NCI-H146 (cell line): ENCODE measurements around the gene TBC1D1.

Experiments
- DNase-seq: peaks from one replicate; lab custom pipeline; 2025; lab: John Stamatoyannopoulos, UW

TBC1D1 gene

DNA sequence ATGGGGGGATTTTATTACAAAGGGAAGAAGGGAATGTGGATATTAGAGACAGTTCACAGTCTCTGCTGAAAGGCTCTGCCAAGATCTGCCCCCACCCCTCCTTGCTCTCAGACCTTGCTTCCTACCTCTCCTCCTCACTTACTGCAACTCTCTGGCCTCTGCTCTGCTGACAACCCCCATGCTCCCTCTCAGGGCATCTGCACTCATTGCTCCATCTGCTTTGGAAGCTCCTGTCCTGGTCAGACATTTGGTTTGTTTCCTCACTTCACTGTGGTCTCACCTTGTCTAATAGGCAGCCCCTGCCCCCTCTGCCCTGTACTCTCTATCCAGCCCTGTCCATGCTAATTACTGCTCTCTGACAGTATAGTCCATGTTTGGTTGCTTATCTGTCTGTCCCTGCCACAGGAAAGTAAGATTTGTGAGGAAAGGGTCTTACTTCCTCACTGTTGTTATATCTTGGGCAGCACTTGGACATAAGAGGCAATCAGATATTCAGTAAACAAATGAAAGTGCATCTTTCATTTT lies 258.6 kb downstream of the TBC1D1 start:
- DNase-seq, result no peak

DNA sequence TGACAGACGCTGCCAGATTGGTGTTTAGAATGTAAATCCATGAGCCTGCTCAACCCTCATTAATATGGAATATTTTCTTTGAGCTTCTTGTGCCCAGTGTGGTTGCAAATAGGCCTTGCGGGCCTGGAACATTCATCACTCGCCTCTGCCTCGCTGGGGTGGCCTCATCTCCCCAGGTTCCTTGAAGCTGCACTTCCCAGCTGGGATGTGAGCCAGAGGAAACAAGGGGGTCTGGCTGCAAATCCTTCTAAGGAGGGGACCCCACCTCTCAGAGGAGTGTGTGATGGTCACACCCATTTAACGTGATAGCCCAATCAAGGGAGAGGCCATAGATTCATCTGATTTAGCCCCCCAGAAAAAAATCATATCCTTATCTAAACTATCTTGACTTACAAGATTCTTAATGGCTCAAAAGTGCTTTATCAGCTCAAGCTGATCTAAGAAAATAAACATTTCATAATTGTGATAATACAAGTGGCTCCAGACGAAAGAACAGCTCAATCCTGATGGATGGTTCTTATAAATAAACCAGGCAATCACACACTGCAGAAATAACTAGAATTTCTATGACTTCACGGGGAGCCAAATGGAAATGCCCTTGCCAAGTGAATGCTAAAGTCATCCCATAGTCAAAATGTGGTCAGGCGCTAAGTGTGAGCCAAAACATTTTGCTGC lies 259.2 kb downstream of the TBC1D1 start:
- DNase-seq, result no peak

DNA sequence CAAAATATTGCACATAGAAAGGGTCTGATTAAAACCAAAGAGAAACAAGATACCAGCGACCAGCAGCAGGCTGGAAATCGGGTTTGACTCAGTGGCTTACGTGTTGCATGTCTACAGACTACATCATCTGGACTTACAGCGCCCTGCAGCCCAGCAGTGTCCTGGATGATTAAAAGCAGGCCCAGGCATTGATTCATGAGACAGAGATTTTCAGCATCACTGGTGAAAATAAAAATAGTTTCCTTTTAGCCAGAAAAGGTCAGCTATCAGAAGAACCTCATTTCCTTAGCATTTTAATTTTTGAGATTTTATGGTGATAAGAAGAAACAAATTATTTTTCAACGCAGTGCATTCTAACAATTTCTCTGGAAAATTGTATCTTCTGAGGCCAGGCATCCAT lies 259.9 kb downstream of the TBC1D1 start:
- DNase-seq, result no peak

DNA sequence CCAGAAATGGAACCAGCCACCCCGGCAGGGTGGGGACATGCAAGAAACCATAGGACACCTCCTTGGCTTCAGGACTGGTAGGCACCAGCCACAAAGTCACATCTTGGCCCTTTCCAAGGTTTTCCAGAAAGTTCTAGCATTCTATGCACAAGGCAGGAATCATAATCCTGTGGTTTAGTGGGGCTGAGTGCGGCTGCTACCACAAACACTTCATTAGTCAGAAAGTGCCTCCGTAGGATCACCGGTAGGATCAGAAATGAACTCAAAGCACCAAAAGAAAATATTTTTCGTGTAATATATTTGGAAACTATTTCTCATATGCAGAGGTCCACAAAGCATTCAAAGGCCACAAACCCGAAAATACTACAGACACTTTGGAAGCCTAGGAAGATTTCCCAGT lies 261.0 kb downstream of the TBC1D1 start:
- no peak for DNase-seq

DNA sequence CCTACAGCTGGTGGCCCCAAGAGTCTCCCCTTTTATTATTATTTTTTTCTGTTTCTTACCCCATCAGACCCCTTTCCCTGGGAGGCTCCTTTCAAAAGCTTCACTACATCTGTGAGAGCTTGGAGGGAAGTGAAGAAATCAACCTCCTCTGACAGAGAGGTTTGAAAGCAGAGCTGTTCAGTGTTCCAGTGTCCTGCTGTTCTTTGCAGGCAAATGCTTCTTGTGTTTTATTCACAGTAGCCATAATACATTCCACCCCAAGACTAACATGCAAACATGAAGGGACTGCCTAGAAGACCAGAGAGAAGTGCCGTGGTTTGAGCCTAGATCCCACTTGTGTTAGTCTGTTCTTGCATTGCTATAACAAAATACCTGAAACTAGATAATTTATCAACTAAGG lies 261.4 kb downstream of the TBC1D1 start:
- no peak for DNase-seq

DNA sequence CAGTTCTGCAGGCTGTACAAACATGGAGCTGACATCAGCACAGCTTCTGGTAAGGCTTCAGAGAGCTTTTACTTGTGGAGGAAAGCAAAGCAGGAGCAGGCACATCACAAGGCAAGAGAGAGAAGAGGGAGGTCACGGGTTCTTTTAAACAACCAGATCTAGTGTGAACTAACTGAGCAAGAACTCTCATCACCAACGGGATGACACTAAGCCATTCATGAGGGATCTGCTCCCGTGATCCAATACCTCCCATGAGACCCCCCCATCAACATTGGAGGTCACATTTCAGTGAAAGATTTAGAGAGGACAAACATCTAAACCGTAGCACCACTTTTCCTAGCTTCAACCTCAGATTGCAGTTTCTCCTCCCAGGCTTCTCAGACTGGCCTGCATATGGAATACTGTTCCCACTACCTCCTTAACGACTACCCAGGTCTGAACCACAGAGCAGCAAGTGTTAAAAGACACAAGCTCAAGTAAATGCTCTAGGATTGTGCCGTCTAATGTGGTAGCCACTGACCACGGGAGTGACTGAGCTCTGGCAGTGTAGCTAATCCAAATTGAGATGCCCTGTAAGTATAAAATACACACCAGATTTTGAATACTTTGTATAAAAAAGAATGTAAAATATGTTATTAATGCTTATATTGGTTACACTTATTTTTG lies 262.0 kb downstream of the TBC1D1 start:
- DNase-seq, result no peak

DNA sequence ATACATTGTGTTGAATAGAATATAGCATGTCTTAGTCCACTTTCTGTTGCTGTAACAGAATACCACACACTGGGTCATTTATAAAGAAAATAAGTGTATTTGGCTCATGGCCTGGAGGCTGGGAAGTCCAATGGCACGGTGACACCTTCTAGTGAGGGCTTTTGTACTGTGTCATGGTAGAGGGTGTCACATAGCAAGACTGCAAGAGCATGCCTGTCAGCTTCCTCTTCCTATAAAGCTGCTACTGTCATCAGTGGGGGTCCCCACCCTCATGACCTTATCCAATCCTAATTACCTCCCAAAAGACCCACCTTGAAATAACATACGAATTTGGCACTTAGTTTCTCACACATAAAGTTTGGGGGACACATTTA lies 262.5 kb downstream of the TBC1D1 start:
- DNase-seq, result no peak

DNA sequence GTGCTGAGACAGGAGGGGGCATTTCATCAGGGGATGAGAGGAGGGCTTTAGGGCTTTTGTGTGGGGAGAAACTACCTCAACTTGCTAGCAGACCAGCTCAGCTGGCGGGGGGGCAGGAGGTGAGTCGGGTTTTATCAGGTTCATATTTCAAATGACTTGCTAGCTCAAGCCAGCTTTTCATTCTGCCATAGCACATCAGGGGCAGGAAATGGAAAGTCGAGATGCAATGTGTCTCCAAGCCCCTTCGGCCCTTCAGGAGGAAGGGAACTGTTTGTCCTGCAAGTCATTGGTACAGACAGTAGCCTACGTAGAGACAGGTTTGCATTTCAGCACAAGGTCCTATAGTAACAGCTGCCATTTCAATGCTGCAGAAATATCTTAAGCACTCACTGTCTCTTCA lies 263.4 kb downstream of the TBC1D1 start:
- no peak for DNase-seq

DNA sequence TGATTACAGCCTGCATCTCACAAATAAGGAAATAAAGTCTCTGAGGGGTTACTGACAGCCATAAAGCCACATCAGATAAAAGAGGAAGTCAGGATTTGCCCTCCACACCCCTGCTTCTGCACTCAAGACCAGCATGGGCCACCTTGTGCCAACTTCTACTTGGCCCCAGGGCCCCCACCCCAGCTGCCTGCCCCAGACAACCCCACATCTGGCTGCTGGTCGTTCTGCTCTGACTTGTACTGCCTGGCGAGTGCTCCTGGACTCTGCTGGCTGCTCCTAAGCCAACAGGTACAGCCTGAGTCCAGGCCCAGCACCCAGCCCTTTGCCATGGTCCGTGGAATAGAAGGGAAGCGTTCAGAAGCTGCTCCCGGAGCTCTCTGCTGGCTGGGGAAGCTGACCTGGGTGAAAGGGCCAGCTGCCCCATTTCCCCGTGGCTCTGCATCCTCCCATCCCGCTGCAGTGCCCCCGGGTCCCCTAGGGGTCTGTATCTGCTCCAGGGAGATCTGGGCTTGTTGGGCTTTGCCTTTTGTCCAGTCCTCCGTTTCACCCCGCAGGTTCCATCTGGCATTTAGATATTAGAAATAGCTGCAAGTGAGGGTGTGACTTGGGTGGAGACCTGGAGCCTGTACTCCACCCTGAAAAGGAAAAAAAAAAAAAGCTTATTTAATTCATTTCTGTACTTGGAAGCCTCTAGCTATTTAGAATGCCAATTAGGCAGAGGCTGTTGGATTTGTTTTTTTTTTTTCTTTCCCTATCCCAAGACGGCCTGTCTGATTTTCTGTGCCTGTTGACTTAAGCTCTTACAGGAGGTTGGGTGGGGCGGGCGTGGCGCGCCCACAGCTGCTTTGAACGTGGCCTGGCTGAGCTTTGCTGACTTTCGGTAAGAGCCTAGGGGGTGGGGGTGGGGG lies 264.1 kb downstream of the TBC1D1 start:
- no peak for DNase-seq

DNA sequence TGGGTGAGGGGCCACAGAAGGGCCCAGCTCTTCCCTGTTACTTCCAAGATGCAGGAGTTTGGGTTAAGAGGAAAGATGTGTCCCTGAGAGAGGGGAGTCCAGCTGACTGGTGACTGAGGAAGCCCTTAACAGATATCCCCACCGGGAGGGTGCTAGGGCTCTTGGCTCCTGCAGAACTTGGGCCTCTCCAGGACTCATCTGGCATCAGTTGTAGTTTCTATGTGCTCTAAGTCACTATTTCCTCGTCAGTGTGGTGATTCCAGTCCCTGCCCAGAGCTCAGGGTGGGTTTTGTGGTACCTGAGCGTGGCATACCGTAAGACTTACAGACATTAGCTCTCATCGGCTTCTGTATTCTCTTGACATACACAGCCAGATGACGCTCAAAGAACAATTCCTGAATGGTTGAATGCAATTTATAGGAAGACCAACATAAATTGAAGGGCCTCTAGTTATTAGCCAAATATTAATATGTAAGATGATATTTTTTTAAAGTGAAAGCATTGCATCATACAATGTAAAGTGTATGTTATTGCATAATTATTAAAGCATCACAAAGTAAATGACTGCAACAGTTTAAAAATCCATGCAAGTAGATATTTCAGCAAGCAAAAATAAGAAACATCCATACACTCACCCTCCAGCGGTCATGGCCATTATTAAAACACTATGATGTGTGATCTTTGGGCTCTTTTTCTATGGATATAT lies 264.9 kb downstream of the TBC1D1 start:
- no peak for DNase-seq

DNA sequence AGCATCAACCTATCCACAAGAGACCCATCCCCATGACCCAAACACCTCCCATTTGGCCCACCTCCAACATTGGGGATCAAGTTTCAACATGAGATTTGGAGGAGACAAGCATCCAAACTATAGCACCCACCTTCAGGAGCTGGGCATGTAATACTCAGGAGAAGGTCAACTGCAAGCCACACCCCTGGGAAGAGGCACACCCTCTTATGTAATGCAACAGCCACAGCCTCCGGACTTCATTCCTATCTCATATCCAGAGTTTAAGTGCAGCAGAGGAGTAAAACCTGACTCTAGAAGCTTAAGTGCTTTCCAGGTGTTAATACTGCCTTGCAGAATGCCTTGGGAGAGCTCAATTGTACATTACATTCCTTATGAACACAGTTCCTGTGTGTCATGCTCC lies 266.7 kb downstream of the TBC1D1 start:
- DNase-seq, result no peak

DNA sequence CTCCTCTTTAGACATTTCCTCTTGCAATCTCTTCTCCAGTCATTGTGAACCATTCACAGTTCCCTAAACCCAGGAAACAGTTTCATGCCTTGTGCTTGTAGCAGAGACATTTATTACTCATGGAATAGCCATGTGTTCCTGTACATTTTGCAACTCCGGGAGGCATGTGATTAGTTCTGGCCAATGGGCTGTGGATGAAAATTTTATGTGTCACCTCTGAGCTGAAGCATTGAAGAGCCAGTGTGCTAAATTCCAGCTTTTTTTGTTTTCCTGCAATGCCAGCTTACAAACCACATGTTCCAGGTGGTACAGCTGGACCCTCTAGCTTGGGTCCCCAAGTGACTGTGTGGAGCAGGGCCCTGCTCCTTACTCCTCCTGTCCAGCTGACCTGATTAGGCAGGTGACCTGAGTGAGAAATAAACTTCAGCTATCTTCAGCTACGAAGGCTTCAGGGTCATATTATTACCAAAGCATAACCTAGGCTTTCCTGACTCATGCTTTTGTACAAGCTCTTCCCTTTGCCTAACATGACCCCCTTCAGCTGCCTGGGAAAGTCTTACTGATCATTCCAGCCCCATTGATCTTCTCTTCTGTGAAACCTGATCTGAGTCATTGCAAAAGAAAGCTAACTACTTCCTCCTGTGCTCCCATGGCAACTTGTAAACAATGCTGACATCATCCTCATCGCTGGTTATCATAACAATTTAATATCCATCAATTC lies 269.8 kb downstream of the TBC1D1 start:
- peak; percentile 91 for DNase-seq

DNA sequence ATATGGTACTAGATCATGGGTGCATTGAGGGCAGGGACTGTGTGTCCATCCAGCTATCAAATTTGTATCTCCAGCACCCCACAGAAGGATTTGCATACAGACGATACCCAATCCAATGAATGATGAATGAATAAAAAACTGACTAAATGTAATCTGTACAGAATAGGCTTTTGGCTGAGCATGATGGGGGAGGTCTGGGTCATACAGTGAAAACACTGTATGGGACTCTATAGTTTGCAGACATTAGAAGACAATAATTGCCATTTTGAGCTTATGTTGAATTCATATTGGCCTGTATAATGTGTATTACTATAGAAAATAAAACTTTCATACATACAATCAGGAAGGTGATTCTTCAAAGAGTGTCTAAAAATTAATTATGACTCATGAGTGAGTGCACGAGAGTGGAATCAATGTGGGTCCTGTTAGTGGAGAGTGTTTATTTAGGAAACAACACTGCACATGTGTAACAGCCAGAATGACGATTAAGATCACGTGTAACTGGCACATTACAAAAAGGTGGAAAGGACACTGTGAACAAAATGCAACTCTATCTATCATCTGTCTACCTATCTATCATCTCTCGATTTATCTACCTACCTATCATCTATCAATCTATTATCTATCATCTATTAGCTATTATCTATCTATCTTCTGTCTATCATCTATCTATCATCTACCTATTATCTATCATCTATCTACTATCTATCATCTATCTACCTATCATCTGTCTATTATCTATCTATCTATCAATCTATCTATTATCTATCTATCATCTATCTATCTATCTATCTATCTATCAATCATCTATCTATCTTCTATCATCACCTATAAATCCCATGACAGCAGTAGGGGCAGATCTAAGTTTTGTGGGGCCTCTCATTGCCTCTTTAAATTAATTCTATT lies 270.6 kb downstream of the TBC1D1 start:
- DNase-seq, result no peak

DNA sequence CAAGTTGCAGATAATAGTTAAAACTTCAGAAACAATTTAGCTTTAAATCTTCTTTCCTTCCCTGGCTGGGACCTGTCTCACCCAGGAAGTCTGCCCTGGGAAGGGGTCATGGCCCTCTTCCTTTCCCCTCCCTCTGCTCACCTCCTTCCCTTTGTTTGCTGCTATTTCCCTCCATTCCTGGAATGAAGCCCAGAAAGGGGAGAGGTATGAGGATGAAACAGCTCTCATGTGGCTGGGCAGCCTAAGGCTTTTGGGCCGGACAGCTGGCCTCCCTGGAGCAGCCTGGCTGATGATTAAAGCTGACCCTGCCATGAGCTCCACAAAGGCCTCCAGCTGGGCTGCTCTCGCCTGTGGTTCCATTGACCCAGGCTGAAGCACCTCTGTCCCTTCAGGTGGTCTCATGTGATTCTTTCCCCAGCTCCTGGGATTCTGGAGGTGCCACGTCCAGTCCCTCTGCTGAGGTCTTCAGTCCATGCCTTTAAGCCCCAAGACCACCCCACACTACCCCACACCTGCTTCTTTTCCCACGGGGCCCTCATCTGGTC lies 271.4 kb downstream of the TBC1D1 start:
- peak; percentile 95 for DNase-seq

DNA sequence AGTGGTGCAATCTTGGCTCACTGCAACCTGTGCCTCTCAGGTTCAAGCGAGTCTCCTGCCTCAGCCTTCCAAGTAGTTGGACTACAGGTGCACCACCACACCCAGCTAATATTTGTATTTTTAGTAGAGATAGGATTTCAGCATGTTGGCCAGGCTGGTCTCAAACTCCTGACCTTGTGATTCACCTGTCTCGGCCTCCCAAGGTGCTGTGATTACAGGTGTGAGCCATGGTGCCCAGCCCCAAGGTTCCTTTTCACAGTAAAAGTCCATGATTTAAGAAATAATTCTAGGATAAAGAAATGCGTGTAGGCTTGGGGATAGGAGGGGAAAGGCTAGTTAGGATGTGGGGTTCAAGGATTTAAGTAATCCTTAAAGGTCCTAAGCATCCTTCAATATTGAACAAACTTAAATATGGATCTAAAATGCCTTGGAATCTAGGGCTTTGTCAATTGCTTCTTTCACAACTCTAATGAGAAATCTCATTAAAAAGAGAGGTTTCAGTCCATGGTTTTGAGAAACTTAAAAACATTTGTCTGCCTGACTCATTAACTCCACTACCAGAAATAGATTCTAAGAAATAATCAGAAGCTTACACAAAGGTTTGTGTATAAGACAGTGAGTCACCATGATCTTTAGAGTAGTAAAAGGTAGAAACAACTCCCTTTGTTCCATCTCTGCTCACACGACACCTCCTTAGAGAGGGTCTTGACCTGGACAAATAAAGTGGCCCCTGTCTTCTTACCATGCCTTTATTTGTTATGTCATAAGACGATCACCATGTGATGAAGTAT lies 272.5 kb downstream of the TBC1D1 start:
- no peak for DNase-seq

DNA sequence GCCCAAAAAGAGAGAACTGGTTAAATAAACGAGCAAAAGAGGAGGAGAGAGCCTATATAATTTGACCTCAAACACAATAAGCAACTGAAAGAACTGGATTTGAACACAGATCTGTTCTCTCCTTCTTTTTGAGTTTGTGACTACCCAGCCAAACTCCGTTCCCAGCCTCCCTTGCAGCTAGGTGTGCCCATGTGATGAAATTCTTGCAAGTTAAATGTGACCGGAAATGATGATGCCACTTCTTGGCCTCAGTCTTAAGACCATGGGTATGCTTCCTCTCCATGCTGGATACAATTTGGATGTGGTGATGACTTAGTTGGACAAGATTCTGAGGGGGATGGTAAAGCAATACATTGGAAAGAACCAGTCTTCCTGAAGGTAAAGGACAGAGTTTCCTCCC lies 273.5 kb downstream of the TBC1D1 start:
- DNase-seq, result no peak

DNA sequence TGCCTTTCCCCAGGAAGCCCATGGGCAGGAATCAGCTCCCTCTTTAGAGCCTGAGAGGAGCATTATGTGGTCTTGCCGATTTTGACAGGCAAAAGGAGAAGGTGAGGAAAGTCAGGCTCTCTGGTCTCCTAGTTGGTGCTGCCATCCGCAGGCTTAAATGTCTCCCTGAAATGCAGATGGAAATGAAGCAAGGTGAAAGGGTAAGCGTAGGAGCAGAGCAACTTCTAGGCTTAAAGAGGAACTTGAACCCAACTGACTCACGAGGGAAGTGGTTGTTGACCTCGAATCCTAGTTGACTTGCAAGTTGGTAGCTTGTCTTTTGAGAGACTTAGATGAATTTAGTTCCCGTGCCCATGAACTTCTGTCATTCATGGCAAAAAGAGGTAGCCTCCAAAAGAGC lies 275.2 kb downstream of the TBC1D1 start:
- DNase-seq, result peak; percentile 7

DNA sequence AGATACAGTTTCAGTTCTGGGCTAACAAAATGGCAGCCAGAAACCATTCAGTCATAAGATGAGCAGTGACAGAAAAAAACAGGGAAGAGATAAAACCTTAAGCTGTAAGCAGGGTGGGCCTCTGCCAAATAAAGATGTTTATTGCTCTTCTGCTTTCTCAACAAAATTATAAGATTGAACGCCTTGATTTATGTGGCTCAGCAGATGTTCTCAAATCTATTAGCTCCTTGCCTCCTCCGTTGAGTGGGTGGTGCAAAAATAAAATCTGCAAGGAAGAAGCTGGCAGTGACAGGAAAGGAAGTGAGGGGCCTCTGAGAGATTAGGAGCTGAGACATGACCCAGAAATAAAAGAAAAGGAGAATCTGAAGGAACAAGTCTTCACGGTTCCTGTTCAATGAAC lies 275.9 kb downstream of the TBC1D1 start:
- DNase-seq, result no peak

DNA sequence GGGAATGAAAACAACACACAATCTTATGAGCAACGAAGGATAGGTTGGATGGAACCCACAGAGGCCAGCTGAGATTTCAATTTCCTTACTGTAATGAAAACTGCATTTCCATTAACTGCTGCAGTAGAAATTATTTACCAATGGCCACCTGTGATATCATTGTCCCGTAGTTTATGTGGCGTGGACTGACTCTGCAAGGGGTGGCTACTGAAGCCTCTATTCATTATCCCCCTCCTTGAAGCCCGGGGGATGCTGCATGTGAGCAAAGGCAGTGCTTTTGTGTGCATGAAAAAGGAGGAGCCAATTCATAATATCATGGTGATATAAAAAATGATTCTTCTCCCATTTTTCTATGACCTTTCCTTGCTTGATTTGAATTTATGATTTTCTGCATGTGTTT lies 277.1 kb downstream of the TBC1D1 start:
- DNase-seq, result no peak
